GM12864 (cell line): Measurements from ENCODE around the gene PREX1.

Source experiments
- DNase-seq: peaks from one replicate; pipeline ENCODE4 v3.0.0-alpha.2; 2011; ENCODE audit warnings: low read depth
- H3K4me3 ChIP-seq: 2 replicates; pipeline ENCODE4 v1.5.1; 2011; ENCODE audit warnings: mild to moderate bottlenecking, low read depth, low read length, control low read depth
- CTCF ChIP-seq: IDR thresholded peaks from 2 replicates; pipeline ENCODE4 v1.5.1; 2011; ENCODE audit warnings: low read depth, mild to moderate bottlenecking, moderate library complexity, low read length, control low read depth, inconsistent platforms; ENCODE audit errors: missing control alignments

The PREX1 gene

GRCh38 chr20:48585061-48585870 is 242.5 kb downstream of the PREX1 start:
- no peak for TF ChIP-seq CTCF
- no peak for DNase-seq
- H3K4me3 ChIP-seq: no peak overlapping the region

GRCh38 chr20:48584391-48585060 is 243.3 kb downstream of the PREX1 start:
- no peak for DNase-seq
- TF ChIP-seq CTCF: no peak
- no peak overlapping the region for H3K4me3 ChIP-seq

GRCh38 chr20:48583801-48584200 is 244.0 kb downstream of the PREX1 start:
- no peak overlapping the region for H3K4me3 ChIP-seq
- no peak for TF ChIP-seq CTCF

GRCh38 chr20:48583171-48583570 is 244.6 kb downstream of the PREX1 start:
- no peak for DNase-seq
- no peak for TF ChIP-seq CTCF
- H3K4me3 ChIP-seq: no peak overlapping the region

More at GRCh38 chr20:48583801-48584200, 244.0 kb downstream of the PREX1 start:
- no peak for DNase-seq

- no peak for DNase-seq
- TF ChIP-seq CTCF: no peak
- no peak overlapping the region for H3K4me3 ChIP-seq
These were observed 245.2 kb downstream of the PREX1 start for GRCh38 chr20:48582673-48582985.

- DNase-seq: no peak
These were observed 246.6 kb downstream of the PREX1 start for GRCh38 chr20:48581167-48581566.

More at GRCh38 chr20:48581167-48581566, 246.6 kb downstream of the PREX1 start:
- H3K4me3 ChIP-seq: no peak overlapping the region
- no peak for TF ChIP-seq CTCF
